Psoas muscle (tissue), 8 donors: Measurements from ENCODE around the gene TLK2. TPM values are rescaled to one million over a fixed set of nuclear protein-coding genes. Genes with fewer than 3 reads are reported as not detected.

Experiments
- ATAC-seq, 4 donors: fragments of 200-7000 bp; cut with Tn5 transposase; one replicate each; pipeline ENCODE4 v1.9.1; 2020; ENCODE audit warnings: moderate library complexity in 3 of 4, mild to moderate bottlenecking in 2 of 4
- DNase-seq, 2 donors: peaks; one replicate each; pipeline ENCODE4 v3.0.0-alpha.2; 2020
- H3K27ac ChIP-seq: fragments of 200-600 bp; one replicate; pipeline ENCODE4 v1.8.0; 2022
- H3K27me3 ChIP-seq, 3 donors: fragments of 200-600 bp in 1 of 3; one replicate each; pipeline versions ENCODE4 v1.6.1 to v1.8.0; 2013 to 2022; ENCODE audit warnings: low read length in 2 of 3, mild to moderate bottlenecking in 2 of 3, moderate library complexity in 1 of 3; ENCODE audit not compliant: insufficient read depth in 3 of 3
- H3K36me3 ChIP-seq, 2 donors: fragments of 200-600 bp in 1 of 2; one replicate each; pipeline versions ENCODE4 v1.6.1 to v1.8.0; 2013 to 2022; ENCODE audit warnings: low read depth in 1 of 2, mild to moderate bottlenecking in 1 of 2, moderate library complexity in 1 of 2; ENCODE audit not compliant: insufficient read depth in 1 of 2
- H3K4me1 ChIP-seq: fragments of 200-600 bp; one replicate; pipeline ENCODE4 v1.8.0; 2022
- H3K4me3 ChIP-seq: fragments of 200-600 bp; one replicate; pipeline ENCODE4 v1.8.0; 2022; ENCODE audit warnings: mild to moderate bottlenecking
- H3K9me3 ChIP-seq: fragments of 200-600 bp; one replicate; pipeline ENCODE4 v1.8.0; 2022
- WGBS, 3 donors: extraction: QIAGEN DNeasy Blood & Tissue Kit; methylation state at CpG; one replicate each; pipeline versions ENCODE4 v1.1.6 to v1.1.7; 2013; 5-methylcytosine and 5-hydroxymethylcytosine counted together
- intact Hi-C, 2 donors: fragments of 100-400 bp; cut with DNase I; formaldehyde crosslinking; loops; one replicate each; pipeline versions ENCODE4 v1.11.0 to v1.14.2; 2022
- polyA plus RNA-seq, 3 donors: library from polyadenylated mRNA; stranded (reverse); fragments of 200-250 nt; gene quantifications; one replicate each; pipeline ENCODE4 v1.2.3, GENCODE V29; 2013
- total RNA-seq, 4 donors: library from RNA; stranded (reverse); fragmentation: NEBNext Ultra II Directional in 2 of 4; extraction: Animal tissue kit (Norgen Biotek cat#: 25700) in 2 of 4; gene quantifications; one replicate each; pipeline versions ENCODE4 v1.2.1 to v1.2.4, GENCODE V29; 2021 to 2023
- TF ChIP-seq, protein P1 (sequence below): fragments of 200-600 bp; IDR thresholded peaks from one replicate; pipeline ENCODE4 v1.8.0; 2022; ENCODE audit warnings: antibody characterized with exemption
- donor health status: healthy with polysubstance abuse.
- donor health status: DM: no; HTN: no; CAD: no; lungs with moderate emphysema.
- donor health status: Bipolar disorder and iron deficiency.
- donor health status: healthy.
- donor health status: DM: yes; HTN: yes; CAD: no.
- donor health status: DM: no; HTN: no; CAD: no.
- donor health status: DM: no; HTN: no; CAD: no.
- donor health status: DM: yes; HTN: yes; CAD: no.

TLK2 gene
- total and polyA plus RNA-seq, 7 donors: 23.1 to 51.9 (median 40.2) TPM

DNA sequence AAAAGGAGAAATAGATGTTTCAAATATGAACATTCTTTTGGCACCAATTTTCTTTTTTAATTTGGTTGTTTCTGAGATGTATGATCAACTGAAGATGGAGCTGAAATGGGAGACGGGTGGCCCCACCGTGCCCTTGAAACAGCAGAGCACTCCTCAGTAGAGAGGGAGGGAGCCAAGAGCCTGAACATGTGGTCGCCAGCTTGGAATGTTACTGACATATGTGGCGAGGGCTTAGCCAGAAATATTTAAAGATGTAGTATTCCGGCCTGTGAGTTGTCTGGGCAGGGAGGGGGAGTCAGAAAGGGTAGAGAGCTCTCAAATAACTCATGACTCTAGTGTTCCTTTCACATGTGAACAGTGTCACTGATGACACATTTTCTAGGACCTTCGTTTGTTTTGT is 135.5 kb downstream of the TLK2 start:
- H3K36me3 ChIP-seq: peaks cover 9 to 68% of the 10 kb centered on the region in 2 donors
- intact Hi-C loops: no loop called here
- H3K4me3 ChIP-seq: no peak overlapping the region
- H3K4me1 ChIP-seq: no peaks in the 10 kb centered on the region
- peak in 1 of 2 donors; percentile 24 for DNase-seq
- H3K27ac ChIP-seq: no peak overlapping the region
- H3K9me3 ChIP-seq: no peaks in the 10 kb centered on the region
- 19 to 43% (median 20%) methylated on average over 6 of the region's 6 CpGs for WGBS, 3 donors
- TF ChIP-seq, protein P1, sequence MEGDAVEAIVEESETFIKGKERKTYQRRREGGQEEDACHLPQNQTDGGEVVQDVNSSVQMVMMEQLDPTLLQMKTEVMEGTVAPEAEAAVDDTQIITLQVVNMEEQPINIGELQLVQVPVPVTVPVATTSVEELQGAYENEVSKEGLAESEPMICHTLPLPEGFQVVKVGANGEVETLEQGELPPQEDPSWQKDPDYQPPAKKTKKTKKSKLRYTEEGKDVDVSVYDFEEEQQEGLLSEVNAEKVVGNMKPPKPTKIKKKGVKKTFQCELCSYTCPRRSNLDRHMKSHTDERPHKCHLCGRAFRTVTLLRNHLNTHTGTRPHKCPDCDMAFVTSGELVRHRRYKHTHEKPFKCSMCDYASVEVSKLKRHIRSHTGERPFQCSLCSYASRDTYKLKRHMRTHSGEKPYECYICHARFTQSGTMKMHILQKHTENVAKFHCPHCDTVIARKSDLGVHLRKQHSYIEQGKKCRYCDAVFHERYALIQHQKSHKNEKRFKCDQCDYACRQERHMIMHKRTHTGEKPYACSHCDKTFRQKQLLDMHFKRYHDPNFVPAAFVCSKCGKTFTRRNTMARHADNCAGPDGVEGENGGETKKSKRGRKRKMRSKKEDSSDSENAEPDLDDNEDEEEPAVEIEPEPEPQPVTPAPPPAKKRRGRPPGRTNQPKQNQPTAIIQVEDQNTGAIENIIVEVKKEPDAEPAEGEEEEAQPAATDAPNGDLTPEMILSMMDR: no peak
- peak; percentile 45 to 67 (median 58) for ATAC-seq
- no peaks in the 10 kb centered on the region for H3K27me3 ChIP-seq

DNA sequence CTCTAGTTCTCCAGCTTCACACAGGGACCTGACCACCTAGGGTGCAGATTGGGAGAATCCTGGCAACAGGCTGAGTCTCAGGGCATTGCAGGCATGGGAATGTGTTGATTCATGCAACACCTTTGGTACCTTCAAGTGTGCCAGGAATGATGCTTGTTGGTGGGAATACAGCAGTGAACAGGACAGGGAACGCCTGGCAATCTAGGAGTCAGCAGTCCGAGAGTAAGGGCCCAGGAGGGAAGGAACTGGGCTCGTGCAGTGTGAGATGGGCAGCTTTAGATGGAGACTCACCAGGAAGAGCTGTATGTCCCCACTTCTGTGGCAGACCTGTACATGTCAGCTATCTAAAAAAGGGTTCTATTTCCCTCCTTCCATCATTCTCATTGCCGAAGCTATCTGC is 136.9 kb downstream of the TLK2 start:
- no peaks in the 10 kb centered on the region for H3K27me3 ChIP-seq
- 88 to 95% (median 93%) methylated on average over 4 of the region's 4 CpGs for WGBS, 3 donors
- DNase-seq (no peak), ATAC-seq (no peak)
- peaks cover 3 to 55% of the 10 kb centered on the region in 2 donors for H3K36me3 ChIP-seq
- intact Hi-C loops: no loop called here
- no peak overlapping the region for H3K27ac ChIP-seq
- TF ChIP-seq, protein P1: no peak
- H3K9me3 ChIP-seq: no peaks in the 10 kb centered on the region
- H3K4me3 ChIP-seq: no peak overlapping the region
- H3K4me1 ChIP-seq: no peaks in the 10 kb centered on the region

DNA sequence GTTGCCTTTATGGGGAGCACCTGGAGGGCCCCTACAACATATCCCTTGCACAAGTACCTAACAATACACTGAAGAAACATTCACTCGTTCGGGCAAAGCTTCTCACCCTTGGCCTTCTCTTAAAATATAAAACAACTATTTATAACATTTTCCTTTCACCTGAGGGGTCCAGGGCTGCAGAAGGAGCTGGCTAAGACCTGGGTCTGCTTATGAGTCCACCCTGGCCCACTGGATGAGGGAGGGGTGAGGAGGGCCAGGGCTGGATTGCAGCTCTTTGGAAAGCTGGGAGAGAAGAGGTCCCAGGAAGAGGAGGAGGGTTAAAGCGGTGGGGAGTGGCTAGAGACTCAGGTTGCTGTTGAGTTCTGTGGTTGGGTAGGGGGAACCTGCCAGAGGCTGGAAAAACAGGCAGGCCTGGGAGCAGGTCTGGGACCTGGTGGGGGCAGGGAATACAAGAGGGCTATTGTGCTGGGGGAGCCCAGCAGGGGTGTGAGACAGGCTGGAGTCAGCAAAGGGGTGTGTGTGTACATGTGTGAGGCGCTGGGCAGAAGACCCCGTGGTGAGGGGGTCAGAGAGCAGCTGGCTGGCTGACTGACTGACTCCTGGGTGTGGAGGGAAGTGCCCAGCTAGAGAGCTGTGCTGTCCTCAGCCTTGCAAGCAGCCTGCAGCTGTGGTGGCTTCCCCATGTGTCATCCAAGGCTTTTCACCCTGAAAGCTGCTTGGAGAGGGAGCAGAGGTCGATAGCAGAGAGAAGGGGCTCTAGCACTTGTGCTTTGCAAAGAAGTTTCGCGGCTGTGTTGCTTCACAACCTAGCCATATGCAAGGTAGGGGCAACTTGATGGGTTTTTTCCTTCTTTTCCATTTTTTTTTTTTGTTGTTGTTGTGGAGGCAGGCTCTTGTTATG is 138.6 kb downstream of the TLK2 start:
- H3K36me3 ChIP-seq: peaks cover 0 to 37% of the 10 kb centered on the region in 2 donors
- ATAC-seq (peak in 1 of 4 donors; percentile 11), DNase-seq (no peak)
- intact Hi-C loops: no loop called here
- no peak overlapping the region for H3K4me3 ChIP-seq
- H3K27me3 ChIP-seq: no peaks in the 10 kb centered on the region
- no peaks in the 10 kb centered on the region for H3K9me3 ChIP-seq
- H3K27ac ChIP-seq: no peak overlapping the region
- 64 to 69% (median 68%) methylated on average over 8 of the region's 8 CpGs for WGBS, 3 donors
- TF ChIP-seq, protein P1: no peak
- no peaks in the 10 kb centered on the region for H3K4me1 ChIP-seq

DNA sequence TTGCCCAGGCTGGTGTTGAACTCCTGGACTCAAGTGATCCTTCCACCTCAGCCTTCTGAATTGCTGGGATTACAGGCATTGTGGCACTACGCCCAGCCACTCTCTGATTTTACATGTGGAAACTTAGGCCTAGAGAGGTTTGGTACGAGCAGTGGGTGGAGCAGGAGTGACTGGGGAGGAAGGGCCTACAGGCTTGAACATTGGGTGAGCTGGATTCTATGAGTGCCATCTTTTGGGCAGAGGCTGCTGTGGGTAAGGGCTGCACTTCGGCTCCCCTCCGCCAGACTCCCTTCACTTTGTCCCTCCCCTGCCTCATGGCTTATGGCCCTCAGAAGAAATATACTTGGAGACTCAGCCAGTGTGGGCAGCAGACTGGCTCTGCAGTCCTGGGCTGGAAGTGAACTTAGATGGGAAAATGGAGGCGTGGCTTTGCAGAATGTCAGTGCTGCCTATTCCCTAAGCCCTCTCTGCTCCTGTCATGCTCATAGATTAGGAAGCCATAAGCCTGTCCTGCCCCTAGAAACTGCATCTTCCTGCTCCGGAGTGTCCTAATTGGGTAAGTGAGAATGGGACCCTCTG is 139.4 kb downstream of the TLK2 start:
- peak in 1 of 4 donors; percentile 14 for ATAC-seq
- peaks cover 0 to 32% of the 10 kb centered on the region in 2 donors for H3K36me3 ChIP-seq
- 69 to 79% (median 77%) methylated on average over 6 of the region's 6 CpGs for WGBS, 3 donors
- TF ChIP-seq, protein P1: no peak
- H3K4me1 ChIP-seq: no peaks in the 10 kb centered on the region
- intact Hi-C loops: no loop called here
- no peak for DNase-seq
- H3K27me3 ChIP-seq: no peaks in the 10 kb centered on the region
- H3K9me3 ChIP-seq: no peaks in the 10 kb centered on the region
- H3K27ac ChIP-seq: no peak overlapping the region
- H3K4me3 ChIP-seq: no peak overlapping the region
